Loucy (cell line): Measurements from ENCODE around the gene POU2F1.

Experiments used
- EZH2phosphoT487 ChIP-seq: fragments of 200-600 bp; IDR thresholded peaks from 2 replicates; pipeline ENCODE4 v1.6.1; 2018; ENCODE audit warnings: antibody characterized with exemption, mild to moderate bottlenecking, moderate library complexity, borderline replicate concordance
- TF ChIP-seq, protein P1 (sequence below): fragments of 200-600 bp; sonication (generic); conservative IDR thresholded peaks from 2 replicates; pipeline ENCODE4 v1.5.1; 2014; ENCODE audit warnings: mild to moderate bottlenecking, antibody characterized with exemption, low read length

DNA sequence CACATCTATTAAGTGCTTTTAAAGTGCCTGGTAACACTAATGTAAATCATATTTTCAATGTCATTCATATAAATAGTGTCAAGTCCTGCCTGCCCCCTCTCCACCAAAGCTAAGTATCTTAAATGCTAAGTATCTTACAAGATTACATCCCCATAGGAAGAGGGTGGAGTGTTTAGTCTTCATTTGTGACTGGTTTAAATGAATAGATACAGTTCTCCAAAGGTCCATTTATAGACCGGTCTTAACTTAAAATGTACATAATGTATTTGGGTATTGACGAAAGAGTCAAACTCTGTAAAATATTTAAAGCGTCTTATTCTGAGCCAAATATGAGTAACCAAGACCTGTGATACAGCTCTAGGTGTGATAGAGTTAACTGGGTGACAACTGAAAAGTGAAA, 60.2 kb downstream of the POU2F1 start:
- TF ChIP-seq, protein P1, sequence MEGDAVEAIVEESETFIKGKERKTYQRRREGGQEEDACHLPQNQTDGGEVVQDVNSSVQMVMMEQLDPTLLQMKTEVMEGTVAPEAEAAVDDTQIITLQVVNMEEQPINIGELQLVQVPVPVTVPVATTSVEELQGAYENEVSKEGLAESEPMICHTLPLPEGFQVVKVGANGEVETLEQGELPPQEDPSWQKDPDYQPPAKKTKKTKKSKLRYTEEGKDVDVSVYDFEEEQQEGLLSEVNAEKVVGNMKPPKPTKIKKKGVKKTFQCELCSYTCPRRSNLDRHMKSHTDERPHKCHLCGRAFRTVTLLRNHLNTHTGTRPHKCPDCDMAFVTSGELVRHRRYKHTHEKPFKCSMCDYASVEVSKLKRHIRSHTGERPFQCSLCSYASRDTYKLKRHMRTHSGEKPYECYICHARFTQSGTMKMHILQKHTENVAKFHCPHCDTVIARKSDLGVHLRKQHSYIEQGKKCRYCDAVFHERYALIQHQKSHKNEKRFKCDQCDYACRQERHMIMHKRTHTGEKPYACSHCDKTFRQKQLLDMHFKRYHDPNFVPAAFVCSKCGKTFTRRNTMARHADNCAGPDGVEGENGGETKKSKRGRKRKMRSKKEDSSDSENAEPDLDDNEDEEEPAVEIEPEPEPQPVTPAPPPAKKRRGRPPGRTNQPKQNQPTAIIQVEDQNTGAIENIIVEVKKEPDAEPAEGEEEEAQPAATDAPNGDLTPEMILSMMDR: no peak
- no peak for TF ChIP-seq EZH2phosphoT487
